Stimulated activated CD4-positive, alpha-beta T cell treated with anti-CD3 and anti-CD28 coated beads, Interleukin-1b, Interleukin-23, amount 100 ng/mL, for 4 hours (primary cell): ENCODE data around the gene LZTS3.
"Not testable (repeated sequence)": the region's sequence is repeated elsewhere in the genome, so short reads cannot be mapped to it uniquely, and the experiment has no call there.

ENCODE experiments used
- DNase-seq, 2 donors: peaks; one replicate each; pipeline ENCODE4 v3.0.0-alpha.2; 2020; ENCODE audit warnings: low read depth in 2 of 2

LZTS3 gene

DNA sequence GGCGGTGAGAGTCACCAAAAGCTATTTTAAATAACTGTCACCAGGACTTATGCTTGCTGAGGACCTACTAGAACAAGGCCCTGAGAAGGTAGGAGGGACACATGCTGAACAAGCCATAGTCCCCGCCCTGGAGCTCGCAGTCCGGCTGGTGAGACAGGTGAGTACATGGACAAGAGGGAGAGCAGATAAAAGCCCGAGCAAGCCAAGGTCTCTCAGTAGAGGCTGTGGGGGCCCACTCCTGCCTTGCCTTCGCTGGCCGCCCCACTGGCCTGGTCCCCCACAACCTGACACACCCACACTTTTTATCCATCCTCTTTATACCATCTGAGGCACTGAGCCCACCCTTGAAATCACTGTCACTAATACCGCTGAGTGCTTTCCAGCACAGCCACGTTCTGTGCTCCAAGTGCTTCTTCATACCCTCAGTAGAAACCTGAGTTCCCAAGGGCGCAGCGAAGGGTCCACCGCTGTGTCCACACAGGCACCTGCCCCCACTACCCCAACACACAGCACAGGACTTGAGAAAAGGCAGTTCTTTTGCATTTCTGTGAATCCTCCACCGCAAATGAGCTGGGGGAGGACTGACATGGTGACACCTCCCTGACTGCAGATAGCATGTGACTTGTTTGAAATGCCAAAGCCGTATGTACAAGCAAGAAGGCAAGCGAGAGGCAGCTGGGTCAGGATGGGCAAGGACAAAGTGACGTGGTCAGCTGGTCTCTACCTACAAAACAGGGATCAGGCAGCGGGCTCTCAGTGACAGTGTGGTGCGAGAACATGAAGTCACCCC lies 19.1 kb upstream of the LZTS3 start:
- DNase-seq = no peak

DNA sequence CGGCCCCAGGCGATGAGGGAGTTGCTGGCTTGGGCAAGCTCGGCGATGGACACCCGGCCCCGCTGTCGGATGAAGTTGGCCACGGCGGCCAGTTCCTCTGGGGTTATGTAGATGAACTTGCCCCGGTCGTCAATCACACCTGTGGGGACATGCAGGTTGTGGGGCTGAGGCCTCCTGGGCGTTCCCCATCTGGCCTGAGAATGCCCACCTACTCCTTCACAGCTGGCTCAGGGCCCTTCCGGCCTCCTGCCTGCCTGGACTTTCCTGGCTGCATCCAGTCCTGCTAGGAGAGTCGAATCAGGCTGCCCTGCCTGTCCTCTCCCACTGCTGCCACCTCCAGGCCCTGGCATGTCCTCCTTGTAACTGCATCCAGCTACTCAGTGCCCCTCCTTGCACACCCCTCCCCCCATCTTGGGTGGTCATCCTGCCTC lies 17.3 kb upstream of the LZTS3 start:
- no peak for DNase-seq

DNA sequence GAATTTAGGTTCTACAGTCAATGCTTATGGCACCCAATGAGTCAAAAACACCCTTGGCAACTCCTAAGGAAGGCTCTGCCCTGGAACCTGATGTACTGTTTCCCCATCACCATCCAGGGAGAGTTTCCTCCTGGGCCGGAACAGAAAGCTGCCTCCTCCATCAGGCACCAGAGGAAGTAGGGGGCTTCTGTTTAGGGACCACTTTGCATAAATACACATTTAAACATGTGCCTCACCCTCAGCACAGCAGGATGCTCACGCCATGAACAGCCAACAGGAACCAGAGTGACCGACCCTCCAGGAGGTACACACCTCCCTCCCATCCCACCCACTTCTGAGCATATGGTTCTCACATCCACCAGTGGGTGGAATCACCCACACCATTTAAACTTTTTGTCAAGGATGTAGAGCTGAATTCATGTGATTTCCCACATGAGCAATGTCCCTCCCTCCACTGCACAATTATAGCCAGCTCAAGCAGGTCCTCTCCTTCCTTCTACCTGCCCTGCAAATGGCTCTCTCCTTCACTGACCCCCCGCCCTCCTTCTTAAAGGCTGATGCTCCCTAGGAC lies 16.3 kb upstream of the LZTS3 start:
- no peak for DNase-seq

DNA sequence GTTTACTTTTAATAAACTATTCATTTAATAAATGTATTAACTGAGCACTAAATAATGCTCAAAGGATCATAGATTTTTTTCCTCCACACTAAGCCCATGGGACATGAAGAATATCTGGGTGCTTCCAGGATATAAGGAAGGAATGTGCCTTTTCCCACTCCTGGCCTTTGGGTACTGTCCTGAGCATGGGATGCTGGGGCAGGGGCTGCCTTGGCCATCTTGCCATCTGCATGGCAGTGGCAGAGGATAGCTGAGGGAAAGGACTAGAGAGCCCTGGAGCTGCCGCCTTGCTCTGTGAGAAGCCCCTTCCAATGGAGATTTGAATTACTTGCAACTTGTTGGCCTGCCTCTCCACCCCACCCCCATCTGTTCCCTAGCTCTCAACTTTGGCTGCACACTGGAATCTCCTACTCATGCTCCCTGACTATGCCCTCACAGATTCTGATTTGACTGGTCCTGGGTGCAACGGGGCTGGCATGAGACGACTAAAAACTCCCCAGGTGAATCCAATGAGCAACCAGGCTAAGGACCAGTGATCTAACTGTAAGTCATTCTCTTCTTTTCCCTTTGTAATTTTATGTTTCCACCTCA lies 15.6 kb upstream of the LZTS3 start:
- no peak for DNase-seq

DNA sequence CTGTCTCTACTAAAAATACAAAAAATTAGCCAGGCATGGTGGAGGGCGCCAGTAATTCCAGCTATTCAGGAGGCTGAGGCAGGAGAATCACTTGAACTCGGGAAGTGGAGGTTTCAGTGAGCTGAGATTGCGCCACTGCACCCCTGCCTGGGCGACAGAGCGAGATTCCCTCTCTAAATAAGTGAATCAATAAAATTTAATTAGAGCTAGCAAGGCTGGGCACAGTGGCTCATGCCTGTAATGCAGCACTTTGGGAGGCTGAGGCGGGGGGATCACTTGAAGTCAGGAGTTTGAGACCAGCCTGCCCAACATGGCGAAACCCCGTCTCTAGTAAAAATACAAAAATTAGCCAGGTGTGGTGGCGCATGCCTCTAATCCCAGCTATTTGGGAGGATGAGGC lies 14.5 kb upstream of the LZTS3 start:
- DNase-seq = not testable (repeated sequence)

DNA sequence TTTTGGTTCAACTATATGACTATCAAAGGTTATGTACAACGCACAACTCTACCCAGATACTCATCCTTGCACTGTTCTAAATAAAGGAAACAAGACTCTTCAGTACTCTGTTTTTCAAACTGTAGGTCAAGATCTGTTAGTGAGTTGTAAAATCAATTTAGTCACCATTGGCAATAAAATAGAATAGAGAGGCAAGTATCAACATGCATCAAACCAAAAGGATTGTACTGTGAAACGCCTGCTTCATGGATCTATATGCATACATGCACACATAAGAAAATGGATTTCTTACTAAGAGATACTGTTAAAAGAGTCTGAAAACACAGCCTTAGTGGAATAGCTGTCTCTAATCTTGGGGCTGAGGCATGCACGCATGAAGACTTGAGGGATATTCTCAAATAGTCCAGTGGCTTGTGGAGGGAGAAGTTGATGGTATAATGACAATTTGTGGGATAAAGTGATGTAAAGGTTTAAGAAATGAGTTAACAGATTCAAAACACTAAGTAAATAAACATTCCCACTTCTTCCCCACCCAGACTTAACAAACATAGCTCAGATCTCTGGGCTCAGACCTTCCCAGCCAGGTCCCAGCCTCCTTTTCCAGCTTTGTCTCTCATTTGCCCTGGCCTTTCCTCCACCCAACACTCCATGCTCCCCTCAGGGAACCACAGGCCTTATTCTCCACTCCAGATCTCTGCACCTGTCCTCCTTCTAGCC lies 10.7 kb upstream of the LZTS3 start:
- DNase-seq = no peak

DNA sequence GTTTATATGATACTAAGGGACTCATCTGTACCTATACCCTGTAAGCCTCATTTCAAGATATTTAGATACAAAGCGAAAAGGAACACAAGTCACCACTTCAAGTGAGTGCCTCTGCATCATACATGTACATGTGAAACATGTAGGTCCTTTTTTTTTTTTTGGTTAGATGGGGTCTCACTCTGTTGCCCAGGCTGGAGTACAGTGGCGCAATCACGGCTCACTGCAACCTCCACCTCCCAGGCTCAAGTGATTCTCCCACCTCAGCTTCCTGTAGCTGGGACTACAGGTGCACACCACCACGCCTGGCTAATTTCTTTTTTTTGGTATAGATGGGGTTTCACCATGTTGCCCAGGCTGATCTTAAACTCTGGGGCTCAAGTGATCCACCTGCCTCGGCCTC lies 9.1 kb upstream of the LZTS3 start:
- not testable (repeated sequence) for DNase-seq

DNA sequence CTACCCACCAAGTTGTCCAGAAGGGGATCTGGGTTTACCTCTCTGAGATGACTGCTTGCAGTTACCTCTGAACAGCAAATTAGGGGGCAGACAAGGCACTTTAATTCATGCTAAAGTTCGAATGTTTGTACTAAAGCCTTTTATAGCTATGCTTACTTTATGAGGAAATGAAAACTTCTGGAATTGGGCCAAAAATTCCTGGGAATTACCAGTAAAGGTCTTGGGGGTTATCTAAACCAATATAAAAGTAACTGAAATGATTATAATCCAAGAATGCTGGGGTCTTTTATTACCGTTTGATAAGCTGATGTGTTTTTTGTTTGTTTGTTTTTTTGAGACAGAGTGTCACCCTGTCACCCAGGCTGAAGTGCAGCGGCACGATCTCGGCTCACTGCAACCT lies 7.9 kb upstream of the LZTS3 start:
- DNase-seq = no peak

DNA sequence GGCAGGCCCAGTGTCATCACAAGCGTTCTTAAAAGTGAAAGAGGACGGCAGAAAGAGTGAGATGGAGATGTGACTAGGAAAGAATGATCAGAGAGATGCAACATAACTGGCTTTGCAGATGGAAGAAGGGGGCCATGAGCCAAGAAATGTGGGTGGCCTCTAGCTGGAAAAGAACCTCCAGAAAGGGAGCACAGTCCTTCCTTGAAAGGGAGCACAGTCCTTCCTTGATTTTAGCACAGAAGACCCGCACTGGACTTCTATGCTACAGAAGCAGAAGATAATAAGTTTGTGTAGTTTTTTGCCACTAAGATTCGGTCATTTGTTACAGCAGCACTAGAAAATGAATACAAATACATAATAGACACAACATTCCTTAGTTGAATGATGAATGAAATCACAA lies 7.0 kb upstream of the LZTS3 start:
- DNase-seq = no peak

DNA sequence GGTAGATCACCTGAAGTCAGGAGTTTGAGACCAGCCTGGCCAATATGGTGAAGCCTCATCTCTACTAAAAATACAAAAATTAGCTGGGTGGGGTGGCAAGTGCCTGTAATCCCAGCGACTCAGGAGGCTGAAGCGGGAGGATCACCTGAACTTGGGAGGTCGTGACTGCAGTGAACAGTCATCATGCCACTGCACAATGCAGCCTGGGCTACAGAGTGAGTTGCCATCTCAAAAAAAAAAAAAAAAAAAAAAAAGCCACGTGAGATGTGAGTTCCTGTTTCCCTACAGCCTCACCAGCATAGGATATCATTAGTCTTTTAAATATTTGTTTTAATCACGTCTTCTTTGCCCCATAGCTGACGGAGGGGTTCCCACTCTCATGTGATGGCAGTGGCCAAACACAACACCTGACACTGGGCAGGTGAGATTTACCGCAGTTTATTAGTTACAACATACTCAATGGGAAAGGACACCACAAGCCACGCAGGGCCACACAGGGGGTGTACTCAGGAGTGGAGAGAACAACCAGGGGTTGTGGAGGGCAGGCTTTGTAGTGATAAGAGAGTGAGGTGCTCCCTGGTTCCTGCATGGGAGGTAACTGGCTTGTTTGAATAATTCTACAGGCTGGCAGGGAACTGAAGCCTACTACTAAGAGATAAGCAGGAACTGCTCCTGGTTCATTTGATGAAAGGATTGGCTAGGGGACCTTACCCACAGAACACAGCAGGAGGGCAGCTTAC lies 4.6 kb upstream of the LZTS3 start:
- DNase-seq = no peak

DNA sequence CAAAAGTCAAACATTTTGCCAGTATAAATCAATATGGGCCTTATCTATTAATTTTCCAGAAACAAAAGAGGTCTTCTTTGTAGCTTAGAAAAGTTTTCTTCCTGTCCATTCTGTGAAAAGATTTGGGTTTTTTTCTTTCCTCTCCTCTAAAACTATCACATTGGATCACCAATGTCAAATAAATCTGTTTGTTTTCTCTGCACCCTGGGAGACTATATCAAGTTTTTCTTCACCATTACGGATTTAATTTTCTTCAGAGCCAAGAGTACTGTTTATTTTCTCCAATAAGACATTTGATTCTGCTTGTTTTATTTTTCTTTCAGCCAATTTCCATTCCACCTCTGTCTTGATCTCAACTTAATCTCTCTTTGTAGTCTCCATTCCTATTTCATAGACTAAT lies 1.9 kb upstream of the LZTS3 start:
- DNase-seq = no peak

DNA sequence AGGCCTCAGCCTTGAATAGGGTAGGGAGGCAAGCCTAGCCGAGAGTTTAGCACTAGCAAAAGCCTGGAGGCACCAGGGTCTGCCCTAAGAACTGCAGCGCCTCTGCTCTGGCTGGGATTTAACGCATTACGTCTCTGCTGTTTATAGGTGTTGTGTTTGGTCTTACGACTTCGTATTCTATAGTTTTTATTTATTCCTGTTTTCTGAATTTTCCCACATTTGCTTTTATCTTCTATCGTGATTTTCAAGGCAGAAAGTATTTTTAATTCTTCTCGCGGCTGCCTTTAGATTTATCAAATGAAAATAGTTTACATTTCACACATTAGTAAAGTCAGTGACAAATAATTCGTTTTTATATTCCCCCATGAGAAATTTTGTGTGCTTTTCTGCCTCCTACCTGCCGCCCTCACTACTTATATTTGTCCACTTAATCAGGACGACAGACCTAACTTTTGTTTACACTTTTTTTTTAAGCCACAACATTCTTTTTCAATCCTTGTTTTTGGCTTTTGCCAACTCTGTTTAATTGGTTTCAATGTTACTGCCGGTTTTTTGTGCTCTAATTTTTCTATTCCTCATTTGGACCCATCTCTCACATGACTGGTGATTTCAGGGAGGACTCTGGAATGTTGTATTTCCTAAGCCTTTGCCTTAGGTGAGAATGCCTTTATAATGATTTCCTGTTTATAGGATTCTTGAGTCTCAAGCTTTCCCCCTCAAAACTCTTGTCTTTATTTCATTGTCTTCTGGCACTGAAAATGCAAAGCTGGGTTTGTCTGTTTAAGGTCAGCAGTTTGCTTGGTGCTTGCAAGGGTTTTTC lies 1.3 kb upstream of the LZTS3 start:
- no peak for DNase-seq

DNA sequence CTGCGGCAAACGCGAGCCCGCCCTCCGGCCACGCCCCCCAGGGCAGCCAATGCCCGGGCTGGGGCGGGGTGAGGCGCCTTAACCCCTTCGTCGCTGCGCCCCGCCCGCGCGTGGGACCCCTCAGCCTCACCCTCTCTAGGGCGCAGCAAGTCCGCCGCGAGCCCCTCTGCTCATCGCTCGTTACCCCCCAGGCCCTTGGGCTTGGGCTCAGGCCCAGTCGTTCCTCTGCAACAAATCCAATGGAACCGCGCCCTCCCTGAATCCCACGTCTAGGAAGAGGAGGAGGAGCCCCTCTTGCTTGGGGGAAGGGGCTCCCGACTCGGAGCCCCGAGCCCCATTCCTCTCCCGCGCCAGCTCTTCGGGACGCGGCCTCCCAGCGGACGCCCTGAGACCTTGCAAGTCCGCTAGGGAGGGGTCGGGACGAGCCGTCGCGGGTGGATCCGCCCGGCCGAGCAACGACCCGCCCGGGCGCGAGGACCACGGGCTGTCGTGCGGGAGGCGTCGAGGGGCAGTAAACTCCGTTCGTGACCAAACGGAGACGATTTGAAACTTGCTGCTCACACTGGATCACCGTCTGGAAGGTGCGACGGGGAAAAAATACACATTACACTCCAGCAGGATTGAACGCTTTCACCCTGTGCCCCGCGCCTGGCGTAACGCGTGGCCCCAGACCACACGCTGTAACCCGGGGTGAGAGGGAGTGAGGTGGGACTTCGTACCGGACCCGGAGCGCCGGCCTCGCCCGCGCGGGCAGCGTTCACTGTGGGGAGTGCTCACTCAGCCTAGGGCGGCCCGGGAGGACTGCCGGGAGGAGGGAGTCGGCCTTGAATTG lies 477 bp upstream of the LZTS3 start:
- DNase-seq = peak; percentile 86 to 96

DNA sequence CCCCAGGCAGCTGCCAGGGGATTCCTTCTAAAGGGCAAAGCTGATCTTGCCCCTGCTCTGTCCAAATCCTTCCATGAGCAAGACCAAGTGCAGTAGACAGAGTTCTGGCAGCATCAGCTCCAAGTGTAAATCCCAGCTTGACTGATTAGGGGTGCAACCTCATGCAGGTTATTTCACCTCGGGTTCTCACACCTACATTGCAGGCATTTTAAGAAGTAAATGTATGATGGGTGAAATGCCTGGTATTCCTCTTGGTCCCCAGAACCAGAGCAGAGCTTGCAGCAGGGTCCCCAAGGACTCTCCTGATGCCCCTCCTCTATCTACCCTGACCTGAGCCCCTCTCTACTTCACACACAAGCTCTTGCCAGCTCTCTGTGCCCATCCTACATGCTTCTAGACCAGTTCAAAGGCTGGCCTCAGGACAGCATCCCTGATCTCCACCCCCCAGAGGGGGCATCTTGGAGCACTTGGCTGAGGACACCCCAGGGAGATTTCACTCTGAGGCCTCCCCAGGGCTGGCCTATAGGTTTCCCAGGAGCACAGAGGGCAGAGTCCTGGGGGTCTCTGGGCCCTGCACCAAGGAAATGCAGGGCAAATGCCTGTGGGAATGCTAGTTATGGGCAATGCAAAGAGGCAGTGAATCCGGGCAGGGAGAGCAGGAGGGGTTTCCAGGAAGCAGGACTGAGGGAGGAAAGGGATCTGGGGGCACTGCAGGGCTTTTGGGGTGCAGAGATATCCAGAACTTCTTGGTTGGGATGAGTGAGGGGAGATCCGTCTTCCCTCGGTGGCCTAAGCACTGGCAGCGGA lies 1.0 kb downstream of the LZTS3 start:
- DNase-seq = no peak

DNA sequence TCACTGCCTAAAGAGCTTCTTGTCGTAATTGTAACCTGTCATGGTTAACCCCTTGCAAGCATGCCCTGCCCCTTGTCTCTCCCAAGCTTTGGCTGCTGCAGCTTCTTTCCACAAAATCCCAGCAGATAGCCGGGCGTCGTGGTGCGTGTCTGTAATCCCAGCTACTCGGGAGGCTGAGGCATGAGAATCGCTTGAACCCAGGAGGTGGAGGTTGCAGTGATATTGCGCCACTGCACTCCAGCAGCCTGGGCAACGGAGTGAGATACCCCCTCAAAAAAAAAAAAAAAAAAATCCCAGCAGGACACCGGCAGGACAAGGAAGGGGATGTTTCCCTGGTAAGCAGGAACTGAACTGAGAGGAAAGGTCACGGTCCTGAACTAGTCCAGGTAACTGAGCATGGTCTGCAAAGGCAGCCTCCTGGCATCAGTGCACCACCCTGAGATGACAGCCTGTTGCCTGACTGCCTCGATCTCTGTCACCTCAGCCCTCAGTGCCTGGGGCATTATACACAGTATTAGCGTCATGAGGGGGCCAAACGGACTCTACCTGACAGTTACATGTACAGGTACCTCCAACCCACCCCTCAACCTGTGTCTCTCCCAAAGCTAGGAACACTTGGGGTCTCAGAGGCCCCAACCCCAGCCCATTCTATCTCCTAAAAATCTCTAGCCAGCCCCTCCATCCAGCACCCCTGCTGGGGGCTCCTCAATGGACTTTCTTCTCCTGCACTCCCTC lies 1.8 kb downstream of the LZTS3 start:
- no peak for DNase-seq

DNA sequence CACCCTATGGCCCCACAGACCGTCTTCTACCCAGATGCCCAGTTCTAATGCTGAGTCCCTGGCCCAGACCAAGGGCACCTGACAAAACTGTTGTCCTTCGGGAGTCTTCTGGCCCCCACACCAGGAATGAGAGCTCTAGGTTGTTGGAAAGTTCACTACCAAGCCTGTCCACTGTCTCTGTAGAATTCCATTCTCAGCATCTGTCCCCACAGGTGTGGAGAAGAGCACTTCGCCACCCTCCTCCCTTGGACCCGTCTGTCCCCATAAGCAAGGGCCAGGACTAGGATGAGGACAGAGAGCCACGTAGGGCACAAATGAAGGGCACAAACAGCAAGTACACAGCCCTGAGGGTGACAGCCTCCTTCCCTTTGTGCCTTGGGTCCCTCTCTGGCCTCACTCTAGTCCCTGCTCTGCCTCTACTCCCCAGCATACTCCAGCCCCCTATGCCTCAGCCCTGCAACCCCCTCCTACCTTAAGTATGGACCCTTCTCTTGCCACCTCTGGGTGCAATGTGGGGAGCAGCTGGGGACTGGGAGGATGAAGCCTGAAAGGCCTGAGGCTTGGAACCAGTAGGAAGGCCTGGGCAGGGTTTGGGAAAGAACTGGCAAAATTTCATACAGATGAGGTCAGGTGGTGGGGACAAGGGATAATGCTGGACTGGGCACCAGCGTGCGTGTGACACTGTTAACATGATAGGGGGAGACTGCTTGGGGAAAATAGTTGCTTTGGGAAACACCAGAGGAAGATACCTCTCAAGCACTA lies 4.3 kb downstream of the LZTS3 start:
- no peak for DNase-seq

DNA sequence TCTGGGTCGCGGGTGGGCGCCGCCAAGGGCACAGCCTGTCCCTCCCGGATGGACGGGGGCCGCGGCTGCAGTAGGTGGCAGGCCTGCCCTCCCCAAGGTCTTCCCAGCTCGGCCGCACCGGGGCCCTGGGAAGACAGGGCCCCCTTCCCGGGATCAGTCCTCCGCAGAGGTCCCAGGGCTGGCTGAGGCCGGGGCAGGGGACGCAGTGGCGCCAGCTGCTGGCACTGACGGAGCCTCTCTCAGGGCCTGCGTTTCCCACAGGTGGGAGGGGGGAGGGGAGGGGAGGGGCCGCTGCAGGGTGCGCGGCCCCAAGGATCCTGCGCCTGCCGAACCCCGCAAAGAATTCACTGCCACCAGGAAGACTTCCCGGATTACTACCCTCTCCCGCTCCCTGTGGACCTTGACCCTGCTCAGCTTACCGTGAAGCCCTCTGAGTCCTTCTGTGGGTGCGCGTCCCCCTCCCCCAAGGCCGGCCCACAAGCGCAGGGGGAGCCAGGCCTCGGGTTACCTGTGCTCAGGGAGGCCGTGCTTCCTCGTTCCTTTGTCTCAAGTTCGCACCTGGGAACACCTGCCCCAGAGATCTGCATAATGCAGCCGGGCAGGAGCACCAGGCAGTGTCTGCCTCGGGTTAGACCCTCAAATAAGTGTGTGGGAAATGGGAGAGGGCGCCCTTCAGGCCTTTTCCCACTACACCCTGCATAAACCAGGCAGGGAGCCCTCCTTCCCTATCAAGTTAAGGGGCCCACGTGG lies 5.1 kb downstream of the LZTS3 start:
- no peak for DNase-seq
